ENCODE data around the gene HDAC9.

Gene HDAC9

DNA sequence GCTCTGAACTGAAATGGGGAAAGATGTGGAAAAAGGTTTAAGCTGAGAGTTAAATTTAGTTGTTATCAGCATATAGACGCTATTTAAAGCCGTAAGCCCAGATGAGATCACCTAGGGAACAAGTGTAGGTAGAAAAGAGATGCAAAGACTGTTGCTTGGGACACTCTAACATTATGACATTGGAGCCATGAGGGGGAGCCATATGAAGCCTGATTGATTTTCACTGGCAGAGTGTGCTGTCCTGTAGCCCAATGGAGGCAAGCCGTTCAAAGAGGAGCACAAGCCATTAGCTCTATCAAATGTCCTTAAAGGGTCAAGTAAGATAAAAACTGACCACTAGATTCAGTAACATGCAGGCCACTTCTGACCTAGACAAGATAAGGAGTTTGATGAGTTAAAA lies 398.6 kb downstream of the HDAC9 start:
- no peak for DNase-seq (ENCODE audit: low read depth, low spot score)

DNA sequence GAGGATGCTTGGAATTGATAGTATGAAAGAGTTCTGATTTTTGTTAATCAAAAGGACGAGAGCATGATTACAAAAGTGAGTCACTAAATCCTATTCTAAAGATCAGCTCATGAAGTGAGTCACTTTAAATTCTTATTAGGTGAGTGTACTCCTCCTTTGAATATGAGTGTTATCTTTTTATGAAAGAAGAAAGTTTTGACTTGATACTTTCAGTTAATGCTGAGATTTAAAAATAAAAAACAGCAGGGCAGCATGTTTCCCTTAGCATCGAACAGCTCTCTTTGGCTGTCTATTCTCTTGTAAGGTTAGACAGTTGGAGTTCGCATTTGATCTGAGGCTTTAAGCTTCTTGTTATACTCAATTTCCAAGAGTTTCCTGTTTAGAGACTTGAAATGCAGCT lies 399.9 kb downstream of the HDAC9 start:
- DNase-seq (ENCODE audit: low read depth, low spot score): no peak

DNA sequence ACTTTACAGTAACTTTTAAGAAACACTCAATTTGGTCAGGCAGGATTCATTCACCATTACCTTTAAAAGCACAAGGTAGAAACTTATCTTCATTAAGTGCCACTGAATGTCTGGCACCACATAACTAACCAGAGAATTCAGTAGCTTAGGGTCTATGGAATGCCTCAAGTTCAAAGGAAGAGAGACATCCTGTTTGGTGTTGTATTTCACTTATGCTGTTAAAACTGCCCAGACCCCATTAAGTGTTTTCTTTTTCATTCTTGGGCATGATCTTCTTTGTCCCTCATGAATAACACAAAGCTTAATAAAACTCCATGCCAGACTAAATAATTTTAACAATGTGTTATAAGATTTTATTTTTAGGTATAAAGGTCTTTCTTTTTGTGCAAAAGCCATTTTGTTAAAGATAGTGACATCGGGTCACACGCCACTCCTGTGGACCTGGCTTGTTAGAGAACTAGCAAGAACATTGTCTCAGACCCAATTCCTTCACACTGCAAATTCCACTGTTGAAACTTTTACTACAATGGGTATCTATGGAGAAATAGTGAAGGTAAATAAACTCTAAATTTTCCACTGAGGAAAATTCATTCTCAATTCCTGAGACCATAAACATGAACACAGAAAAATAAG lies 400.9 kb downstream of the HDAC9 start:
- no peak for DNase-seq (ENCODE audit: low read depth, low spot score)

DNA sequence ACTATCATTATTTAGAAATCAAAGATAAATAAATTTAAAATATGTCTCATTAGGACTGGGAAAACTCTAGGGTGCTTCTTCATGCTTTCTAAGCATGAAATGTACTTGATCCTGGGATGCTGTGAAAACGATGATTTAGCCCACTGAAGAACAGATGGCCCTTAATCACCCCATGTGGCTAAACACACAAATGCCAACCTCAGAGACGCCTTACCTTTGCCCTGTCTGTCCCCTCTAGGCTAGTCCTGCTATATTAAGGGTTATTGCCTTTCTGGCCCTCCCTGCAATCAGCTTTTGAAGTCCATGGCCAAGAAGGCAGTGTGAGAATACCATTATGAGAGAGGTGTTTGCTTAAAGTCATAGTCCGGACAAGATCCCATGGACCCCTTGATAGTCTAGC lies 404.7 kb downstream of the HDAC9 start:
- DNase-seq (ENCODE audit: low read depth, low spot score): no peak

DNA sequence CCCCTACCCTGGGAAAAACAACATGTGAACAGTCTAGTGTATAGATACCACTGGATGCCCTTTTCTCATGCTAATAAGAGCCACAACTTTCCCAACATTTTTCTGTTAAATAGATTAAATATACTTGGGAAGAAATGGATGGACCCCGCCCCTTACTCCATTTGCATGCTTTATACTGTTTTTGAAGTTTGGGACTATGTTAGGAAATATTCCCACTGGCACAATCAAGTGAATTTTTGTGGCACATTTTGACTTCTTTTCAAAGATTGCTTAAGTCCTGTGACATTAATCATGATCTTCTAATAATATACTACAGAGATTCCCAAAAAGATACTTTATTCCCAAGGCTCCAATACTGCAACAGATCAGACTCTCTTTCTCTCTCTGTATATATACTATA lies 405.3 kb downstream of the HDAC9 start:
- DNase-seq (ENCODE audit: low read depth, low spot score): no peak

DNA sequence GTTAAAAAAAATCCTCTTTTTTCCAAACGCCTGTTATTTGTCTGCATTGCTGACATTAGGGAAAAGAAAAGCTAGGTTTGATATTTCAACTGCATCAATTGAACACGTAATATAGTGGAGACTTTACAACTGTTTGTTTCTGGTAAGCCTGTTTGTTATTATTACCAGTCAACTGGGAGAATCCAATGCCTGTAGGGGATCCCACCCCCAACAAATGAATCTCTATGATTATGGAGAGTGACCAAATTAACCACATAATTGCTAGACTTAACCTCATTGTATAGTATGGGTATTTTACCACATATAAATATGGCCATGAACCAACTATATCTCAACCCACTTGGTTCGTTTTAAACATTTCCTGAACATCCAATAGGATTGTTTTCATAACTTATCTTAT lies 405.8 kb downstream of the HDAC9 start:
- no peak for DNase-seq (ENCODE audit: low read depth, low spot score)

DNA sequence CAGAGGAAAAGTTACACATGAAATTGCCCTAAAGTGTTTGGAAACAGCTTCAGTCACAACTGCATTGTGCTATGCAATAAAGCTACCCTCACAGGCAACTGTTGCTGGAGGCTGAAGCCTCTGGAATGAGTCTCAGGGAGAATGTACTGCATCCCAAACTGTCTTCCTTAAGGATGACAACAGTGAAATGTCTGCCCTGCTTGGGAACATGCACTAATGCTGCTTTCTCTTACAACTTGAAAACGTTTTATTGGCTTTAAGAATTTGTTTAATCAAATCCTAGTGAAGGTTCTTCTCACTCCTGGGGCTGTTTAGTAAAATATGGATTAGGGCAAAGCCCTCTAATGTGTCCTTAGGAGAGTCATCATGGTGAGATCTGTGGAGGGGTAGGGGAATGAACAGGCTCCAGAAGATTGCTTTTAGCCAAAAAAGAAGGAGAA lies 406.5 kb downstream of the HDAC9 start:
- no peak for DNase-seq (ENCODE audit: low read depth, low spot score)

DNA sequence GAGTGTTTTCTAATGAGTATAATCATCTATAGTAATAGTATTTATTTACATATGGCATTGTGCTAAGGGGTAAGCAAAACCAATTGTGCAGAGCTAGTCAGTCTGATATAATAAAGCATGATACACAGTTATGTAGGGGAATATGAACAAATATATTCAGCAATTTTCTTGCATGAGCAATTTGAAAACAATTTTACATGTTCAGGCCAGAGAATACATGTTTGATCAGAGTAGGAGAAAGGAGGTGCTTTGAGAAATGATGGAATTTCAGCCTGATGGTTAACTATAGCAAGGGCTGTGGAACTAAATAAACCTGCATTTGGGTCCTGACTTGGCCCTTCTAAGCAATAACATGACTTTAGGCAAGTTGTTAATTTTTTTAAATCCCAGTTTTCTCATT lies 407.3 kb downstream of the HDAC9 start:
- DNase-seq (ENCODE audit: low read depth, low spot score): no peak

DNA sequence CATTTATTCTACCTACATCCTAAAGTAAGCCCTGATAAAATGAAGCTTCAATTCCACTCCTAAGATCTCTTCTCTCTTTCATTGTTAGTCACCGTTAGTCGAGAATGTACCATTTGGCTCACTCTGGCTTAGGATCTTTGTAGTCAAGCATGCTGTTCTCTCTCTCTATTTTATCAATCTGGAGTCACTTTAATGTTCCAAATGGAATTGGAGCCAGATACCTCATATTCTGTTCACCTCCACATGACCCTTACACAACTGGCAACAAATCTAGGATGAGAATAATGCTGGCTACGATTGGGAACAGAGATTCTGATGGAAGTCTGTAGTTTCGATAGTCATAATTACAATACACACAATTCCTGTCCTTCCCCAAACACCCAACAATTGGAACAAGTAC lies 408.1 kb downstream of the HDAC9 start:
- DNase-seq (ENCODE audit: low read depth, low spot score): no peak

DNA sequence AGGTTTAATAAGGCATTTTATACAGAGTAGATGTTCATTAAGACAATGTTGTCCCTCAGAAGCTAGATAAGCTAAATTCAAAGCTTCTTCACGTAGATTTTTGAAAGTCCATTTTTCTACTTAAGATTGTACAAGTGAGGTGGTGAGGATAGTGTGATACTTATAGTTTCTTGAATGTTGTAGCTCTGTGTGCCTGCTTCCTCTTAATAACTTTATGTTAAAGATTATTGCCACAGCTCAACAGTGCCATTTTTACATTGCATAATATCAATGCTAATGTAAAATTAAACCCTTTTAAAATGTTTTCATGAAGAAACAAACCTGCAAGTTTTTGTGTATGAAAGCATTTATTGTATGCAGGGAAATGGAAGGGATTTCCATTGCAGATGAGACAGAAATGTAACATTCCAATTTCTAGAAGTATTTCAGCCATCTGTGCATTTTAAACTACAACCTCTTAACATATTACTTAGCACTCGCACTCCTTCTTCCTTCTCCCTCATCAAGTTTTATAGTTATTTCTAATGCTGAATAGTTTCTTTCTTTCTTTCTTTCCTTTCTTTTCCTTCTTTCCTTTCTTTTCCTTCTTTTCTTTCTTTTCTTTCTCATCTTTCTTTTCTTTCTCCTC lies 409.9 kb downstream of the HDAC9 start:
- no peak for DNase-seq (ENCODE audit: low read depth, low spot score)

DNA sequence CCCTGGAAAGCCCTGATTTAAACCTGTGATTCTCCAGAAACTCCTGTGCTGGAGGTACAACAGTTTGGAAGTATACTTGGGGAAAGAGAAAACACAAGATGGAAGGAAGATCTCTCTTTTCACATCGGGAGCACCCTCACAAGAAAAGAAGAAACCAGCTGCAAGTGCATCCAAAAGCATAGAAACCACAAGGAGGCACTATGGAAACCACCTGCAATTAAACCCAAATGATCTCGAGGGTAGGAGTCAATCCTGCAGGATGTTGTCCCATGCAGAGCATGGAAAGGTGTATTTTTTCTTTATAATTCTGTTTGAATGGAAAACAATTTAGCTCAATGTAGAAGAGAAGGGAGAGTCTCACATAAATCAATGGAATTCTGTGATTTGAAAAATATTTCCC lies 411.4 kb downstream of the HDAC9 start:
- no peak for DNase-seq (ENCODE audit: low read depth, low spot score)

DNA sequence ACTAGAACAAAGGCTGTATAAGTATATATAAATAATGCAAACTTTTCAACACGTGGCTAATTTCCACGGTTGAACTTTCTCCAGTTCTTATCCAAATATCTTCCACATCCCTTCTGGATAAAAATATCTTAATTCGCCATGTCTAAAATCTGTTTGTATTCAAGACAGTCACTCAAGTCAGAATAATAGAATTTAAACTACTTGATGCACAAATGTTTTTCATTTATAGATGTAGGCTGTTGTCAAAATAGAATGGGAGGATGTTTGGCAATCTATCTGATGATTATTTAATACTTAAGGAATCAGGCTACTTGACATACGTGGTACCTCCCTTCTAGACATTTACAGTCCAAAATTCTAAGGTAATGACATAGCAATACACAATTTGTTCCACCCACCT lies 417.6 kb downstream of the HDAC9 start:
- DNase-seq (ENCODE audit: low read depth, low spot score): no peak

DNA sequence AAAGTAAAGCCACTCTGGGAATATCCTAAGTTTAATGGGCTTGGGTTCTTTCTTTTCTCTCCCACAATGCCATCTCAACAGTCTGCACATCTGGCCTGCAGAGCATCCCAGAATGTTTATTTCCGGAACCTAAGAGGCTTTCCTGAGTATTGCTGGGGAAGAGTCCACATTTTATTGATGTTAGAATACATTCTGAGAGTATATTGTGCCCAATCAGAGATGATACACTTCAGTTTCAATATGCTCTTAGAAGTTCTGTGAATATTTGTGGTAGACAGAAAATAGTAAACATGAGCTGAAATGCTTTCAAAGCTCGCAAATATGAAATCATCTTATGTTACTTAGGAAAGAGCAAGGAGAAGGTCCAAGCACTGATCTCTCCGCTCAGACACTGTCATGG lies 421.3 kb downstream of the HDAC9 start:
- DNase-seq (ENCODE audit: low read depth, low spot score): no peak

DNA sequence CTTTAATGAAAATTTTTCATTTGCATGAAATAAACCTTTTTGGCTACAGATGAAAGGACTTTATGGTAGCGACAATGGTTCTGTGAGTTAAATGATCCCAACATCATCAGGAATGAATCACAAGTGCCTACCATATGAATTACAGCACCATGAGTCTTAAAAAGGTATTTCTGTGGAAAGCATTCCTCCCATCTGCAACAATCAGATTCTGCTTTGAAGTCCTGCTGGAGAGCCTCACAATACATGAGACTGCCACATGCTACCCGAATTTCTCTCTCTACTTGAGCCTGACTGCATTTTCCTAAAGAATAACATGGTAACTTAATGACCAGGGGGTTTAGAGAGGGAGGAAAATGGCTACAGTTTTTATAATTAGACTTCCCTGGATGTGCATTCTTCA lies 431.6 kb downstream of the HDAC9 start:
- DNase-seq (ENCODE audit: low read depth, low spot score): no peak

DNA sequence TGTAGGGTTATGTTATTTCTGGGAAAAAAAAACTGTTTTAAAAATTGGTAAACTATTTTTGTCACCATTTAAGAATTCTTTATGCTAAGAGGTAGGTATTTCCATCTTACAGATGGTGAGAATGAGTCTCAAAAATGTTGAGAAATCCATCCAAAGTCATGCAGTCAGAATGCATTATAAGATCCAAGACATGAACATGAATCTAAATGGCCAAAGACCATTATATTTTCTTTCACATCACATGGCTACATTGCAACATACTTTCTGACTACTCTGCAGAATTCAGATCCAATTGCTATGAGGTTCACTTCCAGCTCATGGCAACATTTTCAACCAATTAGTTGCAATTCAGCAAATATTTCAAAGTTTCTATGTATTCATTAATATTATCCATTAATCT lies 440.7 kb downstream of the HDAC9 start:
- no peak for DNase-seq (ENCODE audit: low read depth, low spot score)

DNA sequence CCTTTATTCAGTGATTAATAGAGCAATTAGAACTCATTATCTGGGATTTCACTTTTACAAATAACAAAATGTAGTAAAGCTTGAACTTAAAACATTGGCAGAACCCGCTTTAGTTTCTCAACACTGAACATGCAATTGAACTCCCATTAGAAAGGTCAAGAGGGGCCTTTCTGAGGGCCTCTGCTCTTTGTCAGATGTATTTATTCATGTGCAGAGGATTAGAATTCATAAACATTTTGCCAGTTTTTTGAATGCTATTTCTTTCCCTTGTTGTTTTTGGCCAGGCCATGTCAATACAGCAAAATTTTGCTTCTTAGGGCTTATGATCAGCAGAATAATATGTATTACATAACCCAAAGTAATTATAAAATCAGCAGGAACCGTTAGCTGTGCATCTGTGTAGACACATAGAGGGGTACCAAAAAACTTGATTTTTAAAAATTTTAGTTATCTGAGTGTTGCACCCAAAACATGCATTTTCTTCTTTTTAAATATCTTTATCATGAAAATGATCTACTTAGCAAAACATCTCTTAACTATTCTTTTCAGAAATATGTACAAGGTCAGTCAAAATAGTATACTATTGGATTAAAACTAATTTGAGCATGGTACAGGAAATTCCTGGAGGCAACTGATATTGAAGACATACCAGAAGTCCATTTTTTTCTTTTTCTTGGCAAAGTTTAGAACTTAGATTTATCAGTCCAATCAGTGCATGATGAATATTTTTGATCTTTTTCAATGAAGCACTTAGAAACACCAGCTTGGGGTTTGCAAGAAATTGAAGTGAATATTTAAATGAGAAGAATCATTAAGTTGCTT lies 444.4 kb downstream of the HDAC9 start:
- DNase-seq (ENCODE audit: low read depth, low spot score): no peak

DNA sequence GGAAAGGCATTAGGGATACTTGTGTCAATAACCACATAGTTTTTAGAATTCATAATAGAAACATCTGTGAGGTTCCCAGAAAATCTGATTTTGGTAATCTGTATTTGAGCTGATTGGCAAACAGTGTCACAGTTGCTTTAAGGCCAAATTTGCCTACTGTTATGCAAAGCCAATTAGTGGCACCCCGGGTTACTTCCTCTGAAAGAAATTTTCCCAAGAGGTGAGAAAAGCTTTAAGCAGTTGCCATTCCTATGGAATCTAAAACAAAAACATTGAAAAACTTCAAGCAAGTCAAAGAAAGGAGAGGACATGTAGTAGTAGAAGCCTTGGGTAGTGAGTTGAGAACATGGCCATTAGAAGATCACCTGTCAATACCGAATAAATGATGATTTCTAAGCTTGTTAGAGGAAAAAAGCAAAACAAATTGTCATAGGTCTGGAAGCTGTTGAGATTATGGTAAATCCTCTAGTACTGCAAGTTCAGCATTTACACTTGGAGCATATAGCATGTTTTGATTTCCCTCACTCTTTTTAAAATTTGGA lies 445.1 kb downstream of the HDAC9 start:
- DNase-seq (ENCODE audit: low read depth, low spot score): no peak

DNA sequence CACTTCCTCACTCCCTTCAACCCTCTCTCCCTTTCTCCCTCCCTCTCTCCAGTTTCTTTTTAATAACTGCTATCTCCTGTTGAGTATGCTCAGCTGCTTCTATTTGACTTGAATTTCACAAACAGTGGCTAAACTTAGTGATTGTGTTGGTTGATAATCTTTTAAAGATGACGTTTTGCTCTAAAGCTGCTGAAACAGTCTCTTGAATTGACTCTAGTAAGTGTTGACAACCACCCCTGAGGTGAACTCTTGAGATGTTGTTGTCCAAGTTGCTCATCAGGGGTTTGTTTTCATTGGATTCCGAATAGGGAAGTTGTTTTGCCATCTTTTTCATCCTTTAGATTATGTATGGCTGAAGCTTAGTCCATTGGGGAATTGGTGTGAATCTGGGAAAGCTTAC lies 445.7 kb downstream of the HDAC9 start:
- DNase-seq (ENCODE audit: low read depth, low spot score): no peak

DNA sequence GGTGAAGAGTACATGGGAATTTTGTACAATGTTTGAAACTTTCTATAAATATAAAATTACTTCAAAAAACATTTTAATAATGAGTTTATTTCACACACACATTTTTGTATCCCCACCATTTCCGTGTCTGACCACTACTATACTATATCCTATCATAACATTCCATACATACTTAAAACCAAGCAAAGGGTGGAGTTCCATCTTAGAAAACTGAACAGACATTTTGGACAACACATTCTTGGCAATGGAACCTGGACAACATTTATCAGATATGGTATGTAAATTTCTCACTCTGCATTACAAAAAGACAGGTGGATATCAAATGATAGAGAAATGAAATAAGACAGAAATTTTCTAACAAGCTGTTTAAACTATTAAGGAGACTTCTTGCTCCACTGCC lies 453.0 kb downstream of the HDAC9 start:
- DNase-seq (ENCODE audit: low read depth, low spot score): no peak

DNA sequence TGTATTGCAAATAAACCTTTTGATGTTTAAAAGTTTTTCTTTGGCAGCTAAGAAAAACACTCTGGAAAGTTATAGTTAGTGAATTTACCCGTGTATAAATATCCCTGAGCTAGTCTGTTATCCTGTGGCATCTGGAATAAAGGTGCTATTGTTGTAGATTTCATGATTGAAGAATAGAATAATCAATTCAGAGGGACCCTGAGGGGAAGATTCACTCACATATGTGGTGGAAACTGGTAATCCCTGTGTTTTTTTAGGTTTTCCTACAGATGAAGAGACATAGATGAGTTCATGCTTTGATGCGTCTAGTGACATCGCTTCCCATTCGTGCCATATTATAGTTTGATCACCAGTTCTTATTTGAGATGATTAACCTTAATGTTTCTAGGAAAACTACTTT lies 457.3 kb downstream of the HDAC9 start:
- DNase-seq (ENCODE audit: low read depth, low spot score): no peak

DNA sequence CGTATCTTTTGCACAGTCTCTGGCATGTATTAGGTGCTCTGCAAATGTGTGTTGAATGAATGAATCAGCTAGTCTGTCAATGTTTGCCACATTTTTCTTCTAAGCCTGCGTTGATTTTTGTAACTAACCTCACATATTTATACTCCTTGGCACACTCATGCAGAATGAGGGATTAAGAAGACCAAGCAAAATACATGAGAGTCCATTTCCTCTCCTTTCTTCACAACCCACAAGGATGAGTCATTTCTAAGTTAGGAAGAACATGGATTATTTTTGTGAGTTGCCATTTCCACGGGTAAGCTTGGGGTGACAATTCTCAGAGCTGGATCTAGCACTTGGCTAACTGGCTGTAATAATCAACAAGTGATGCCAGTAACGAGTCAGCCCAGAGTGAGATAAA lies 463.1 kb downstream of the HDAC9 start:
- DNase-seq (ENCODE audit: low read depth, low spot score): no peak

DNA sequence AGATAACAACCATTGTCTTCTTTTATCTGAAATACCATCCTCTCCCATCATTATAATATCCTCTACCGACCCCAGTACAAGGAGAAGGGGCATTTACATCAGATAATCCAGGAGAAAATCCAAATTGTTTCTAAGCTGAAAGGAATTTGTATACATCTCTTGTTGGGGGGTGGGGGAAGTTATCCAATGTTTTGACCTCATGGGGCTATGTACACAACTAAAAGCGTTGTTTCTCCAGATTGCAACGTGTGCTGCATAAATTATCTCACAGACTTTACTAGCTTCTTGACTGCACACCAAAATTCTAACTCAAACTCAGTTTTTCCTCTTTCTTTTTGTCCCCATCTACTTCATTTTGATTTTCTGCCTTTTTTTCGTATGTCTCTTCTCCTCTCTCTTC lies 465.2 kb downstream of the HDAC9 start:
- no peak for DNase-seq (ENCODE audit: low read depth, low spot score)

DNA sequence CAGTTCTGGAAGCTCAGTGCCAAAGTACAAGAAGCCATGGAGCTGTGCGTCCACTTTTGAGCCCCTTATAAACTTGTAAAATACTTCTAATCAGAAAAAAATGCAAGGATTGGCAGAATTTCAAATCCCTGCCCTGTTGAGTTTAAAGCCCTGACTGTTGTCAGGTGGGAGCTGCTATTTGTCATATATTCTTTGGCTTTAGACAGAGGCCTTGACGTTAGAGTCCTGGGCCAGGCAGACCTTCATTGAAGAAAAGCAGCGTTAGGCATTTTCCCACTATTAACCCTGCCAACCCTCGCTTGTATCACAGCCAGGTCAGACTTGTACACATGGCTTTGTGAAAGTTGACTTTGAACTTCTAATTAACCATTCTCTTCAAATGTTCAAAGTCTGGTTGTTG lies 466.5 kb downstream of the HDAC9 start:
- DNase-seq (ENCODE audit: low read depth, low spot score): no peak
